Measurements from ENCODE around the gene C1QTNF8.

DNA sequence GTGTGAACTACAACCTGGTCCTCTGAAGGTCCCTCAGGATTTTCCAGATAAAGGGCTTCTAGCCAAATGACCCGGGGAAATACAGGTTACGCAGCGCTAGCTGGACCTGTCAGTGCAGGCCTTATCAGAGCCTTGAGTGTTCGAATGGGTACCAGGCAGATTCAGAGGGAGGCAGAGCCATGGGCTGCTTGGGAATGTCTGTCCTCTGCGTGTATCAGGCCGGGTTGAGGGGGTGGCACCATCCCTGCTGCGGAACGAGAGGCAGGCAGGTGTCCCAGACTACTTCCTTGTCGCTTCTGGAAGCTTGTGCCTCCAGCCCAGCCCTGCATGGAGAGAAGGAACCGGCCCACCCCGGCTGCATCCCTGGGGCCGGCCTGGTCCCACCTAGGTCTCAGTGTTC lies 57.1 kb downstream of the C1QTNF8 start:
- TF ChIP-seq POLR2A (IDR thresholded peaks at IDR 0.05) (no peak), EP300 (IDR thresholded peaks at IDR 0.05) (no peak), POLR2AphosphoS5 (IDR thresholded peaks at IDR 0.05) (no peak)
- TF ChIP-seq, protein P1, sequence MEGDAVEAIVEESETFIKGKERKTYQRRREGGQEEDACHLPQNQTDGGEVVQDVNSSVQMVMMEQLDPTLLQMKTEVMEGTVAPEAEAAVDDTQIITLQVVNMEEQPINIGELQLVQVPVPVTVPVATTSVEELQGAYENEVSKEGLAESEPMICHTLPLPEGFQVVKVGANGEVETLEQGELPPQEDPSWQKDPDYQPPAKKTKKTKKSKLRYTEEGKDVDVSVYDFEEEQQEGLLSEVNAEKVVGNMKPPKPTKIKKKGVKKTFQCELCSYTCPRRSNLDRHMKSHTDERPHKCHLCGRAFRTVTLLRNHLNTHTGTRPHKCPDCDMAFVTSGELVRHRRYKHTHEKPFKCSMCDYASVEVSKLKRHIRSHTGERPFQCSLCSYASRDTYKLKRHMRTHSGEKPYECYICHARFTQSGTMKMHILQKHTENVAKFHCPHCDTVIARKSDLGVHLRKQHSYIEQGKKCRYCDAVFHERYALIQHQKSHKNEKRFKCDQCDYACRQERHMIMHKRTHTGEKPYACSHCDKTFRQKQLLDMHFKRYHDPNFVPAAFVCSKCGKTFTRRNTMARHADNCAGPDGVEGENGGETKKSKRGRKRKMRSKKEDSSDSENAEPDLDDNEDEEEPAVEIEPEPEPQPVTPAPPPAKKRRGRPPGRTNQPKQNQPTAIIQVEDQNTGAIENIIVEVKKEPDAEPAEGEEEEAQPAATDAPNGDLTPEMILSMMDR (IDR thresholded peaks at IDR 0.05), result no peak

All from upper lobe of left lung (tissue), 4 donors.